RKO (cell line): Measurements from ENCODE around the gene FSIP1.

Experiments
- DNase-seq: peaks from one replicate; pipeline ENCODE4 v3.0.0-alpha.2; 2016; ENCODE audit warnings: low spot score

FSIP1 gene

GRCh38 chr15:39593656-39594445 lies 188.8 kb downstream of the FSIP1 start:
- no peak for DNase-seq

- no peak for DNase-seq
Observed at GRCh38 chr15:39593071-39593655, 189.5 kb downstream of the FSIP1 start.

GRCh38 chr15:39592500-39592899 lies 190.1 kb downstream of the FSIP1 start:
- DNase-seq = no peak

GRCh38 chr15:39591896-39592315 lies 190.7 kb downstream of the FSIP1 start:
- DNase-seq = no peak

- DNase-seq = no peak
Observed at GRCh38 chr15:39591141-39591895, 191.3 kb downstream of the FSIP1 start.

GRCh38 chr15:39589815-39590644 lies 192.6 kb downstream of the FSIP1 start:
- DNase-seq = no peak

- DNase-seq = no peak
Observed at GRCh38 chr15:39589193-39589814, 193.3 kb downstream of the FSIP1 start.

- DNase-seq = no peak
Observed at GRCh38 chr15:39588531-39589192, 194.0 kb downstream of the FSIP1 start.

GRCh38 chr15:39587731-39588530 lies 194.7 kb downstream of the FSIP1 start:
- DNase-seq = no peak

- DNase-seq = no peak
Observed at GRCh38 chr15:39587096-39587721, 195.4 kb downstream of the FSIP1 start.

GRCh38 chr15:39586387-39587095 lies 196.1 kb downstream of the FSIP1 start:
- no peak for DNase-seq

GRCh38 chr15:39585871-39586301 lies 196.8 kb downstream of the FSIP1 start:
- DNase-seq = no peak

- DNase-seq = no peak
Observed at GRCh38 chr15:39585389-39585841, 197.2 kb downstream of the FSIP1 start.

- DNase-seq = no peak
Observed at GRCh38 chr15:39584662-39585388, 197.8 kb downstream of the FSIP1 start.

GRCh38 chr15:39584266-39584659 lies 198.4 kb downstream of the FSIP1 start:
- no peak for DNase-seq

- DNase-seq = no peak
Observed at GRCh38 chr15:39583596-39584265, 198.9 kb downstream of the FSIP1 start.

GRCh38 chr15:39582977-39583595 lies 199.6 kb downstream of the FSIP1 start:
- DNase-seq = no peak
